ENCODE measurements around the gene CCDC201. TPM values are rescaled to one million over a fixed set of nuclear protein-coding genes. Genes with fewer than 3 reads are reported as not detected.
"Not testable (repeated sequence)": the region's sequence is repeated elsewhere in the genome, so short reads cannot be mapped to it uniquely, and the experiment has no call there.

Gene CCDC201
- total RNA-seq, 2 experiments from 2014 or later = not detected

DNA sequence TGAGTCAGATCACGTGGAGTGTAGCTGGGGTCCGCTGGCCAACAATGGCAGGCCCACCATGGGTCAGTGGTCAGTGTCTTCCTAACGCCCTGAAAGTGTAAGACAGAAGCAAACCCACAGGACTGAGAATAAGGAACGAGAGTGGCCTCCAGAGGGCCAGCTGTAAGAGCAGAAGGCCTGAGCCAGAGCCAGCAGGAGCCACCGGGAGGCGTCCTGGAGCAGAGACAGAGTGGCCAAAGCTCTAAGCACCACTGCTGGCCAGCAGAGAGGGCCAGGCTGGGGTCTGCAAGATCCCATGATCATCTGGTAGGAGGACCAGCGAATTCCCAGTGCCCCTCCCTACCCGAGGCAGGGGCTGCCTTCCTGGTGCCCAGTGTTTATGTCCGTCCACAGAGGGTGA, 9.2 kb downstream of the CCDC201 start:
- H3K27me3 Mint-ChIP-seq = peaks cover 3% of the 10 kb centered on the region
- H3K36me3 Mint-ChIP-seq = no peaks in the 10 kb centered on the region
- H3K4me1 Mint-ChIP-seq (ENCODE audit: low read depth) = no peaks in the 10 kb centered on the region
- ChIA-PET POLR2A (no interaction called here), CTCF (interaction anchor here (0.6 kb wide), 1 partner anchor 605 kb away, joined by 3 read pairs; no protein-coding TSS in a partner anchor)
- DNase-seq = no peak
- H3K27ac Mint-ChIP-seq = no peak overlapping the region
- no peak overlapping the region for H3K4me3 Mint-ChIP-seq
- no peaks in the 10 kb centered on the region for H3K9me3 Mint-ChIP-seq
- intact Hi-C loops (cut with micrococcal nuclease) = no loop called here

DNA sequence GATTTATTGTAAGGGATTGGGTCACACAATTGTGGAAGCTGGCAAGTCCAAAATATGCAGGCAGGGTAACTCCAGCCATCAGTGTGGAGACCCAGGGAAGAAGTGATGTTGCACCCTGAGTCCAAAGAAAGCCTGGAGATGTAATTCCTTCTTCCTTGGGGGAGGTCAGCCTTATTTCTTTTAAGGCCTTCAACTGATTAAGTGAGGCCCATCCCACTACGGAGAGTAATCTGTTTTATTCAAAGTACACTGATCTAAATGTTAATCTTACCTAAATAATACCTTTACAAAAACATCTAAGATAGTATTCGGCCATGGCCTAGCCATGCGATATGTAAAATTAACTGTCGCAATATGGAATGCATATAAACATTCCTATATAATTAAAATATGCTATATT, 16.0 kb downstream of the CCDC201 start:
- CTCF ChIA-PET = not testable (repeated sequence)

DNA sequence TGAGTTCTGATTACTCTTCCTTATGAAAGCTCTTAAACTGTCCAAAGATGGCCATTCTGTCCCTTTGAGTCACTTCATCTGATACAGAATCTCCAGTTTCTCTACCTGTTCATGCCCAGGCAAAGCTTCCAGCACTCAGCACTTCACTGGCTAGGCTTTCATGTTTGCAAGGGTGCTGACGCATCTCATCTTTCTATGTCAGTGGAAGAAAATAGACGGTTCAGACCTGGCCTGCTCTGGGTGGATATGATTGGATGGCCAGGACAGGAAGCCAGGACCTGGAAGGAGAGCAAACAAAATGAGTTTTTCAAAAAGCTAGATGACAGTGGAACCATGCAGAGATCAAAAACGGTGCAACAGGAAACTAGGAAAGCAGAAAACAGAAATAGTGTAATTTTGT, 17.2 kb downstream of the CCDC201 start:
- CTCF ChIA-PET = interaction anchor here (1.6 kb wide), 1 partner anchor 193 kb away, joined by 7 read pairs; no protein-coding TSS in a partner anchor
- H3K36me3 Mint-ChIP-seq; H3K4me1 Mint-ChIP-seq (ENCODE audit: low read depth); H3K9me3 Mint-ChIP-seq; POLR2A ChIA-PET; DNase-seq; H3K27ac Mint-ChIP-seq; H3K27me3 Mint-ChIP-seq; H3K4me3 Mint-ChIP-seq: not testable (repeated sequence)
- intact Hi-C loops (cut with micrococcal nuclease) = loop anchor here (2.0 to 10.0 kb wide), 2 partner anchors 181 to 701 kb away; no protein-coding TSS in a partner anchor

More for the DNA sequence above, 16.0 kb downstream of the CCDC201 start:
- H3K36me3 Mint-ChIP-seq; H3K9me3 Mint-ChIP-seq; H3K27me3 Mint-ChIP-seq; H3K4me1 Mint-ChIP-seq (ENCODE audit: low read depth); POLR2A ChIA-PET; H3K4me3 Mint-ChIP-seq; H3K27ac Mint-ChIP-seq; DNase-seq: not testable (repeated sequence)
- intact Hi-C loops (cut with micrococcal nuclease) = loop anchor here (10.0 kb wide), 1 partner anchor 182 kb away; no protein-coding TSS in a partner anchor

DNA sequence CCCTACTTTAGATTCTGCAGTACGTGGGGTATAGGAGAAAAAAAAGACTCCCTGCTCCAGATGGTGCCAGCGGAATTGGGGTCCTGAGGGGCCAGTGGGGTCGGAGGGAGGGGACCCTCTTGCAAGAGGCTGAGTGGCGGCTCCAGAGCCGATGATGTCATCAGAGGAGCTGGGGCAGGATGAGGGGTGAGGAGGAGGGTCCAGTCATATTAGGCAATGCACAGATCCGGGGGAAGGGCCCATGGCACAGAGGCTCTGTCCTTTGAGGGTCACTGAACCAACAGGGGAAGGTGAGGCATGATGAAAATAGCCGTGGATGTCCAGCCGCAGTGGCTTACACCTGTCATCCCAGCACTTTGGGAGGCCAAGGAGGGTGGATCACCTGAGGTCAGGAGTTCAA, 19.4 kb downstream of the CCDC201 start:
- H3K9me3 Mint-ChIP-seq; DNase-seq; POLR2A ChIA-PET; H3K4me1 Mint-ChIP-seq (ENCODE audit: low read depth); H3K4me3 Mint-ChIP-seq; H3K27ac Mint-ChIP-seq; H3K27me3 Mint-ChIP-seq; H3K36me3 Mint-ChIP-seq: not testable (repeated sequence)
- intact Hi-C loops (cut with micrococcal nuclease) = loop anchor here (10.0 kb wide), 1 partner anchor 179 kb away; no protein-coding TSS in a partner anchor
- CTCF ChIA-PET = interaction anchor here (1.4 kb wide), 1 partner anchor 190 kb away, joined by 7 read pairs; no protein-coding TSS in a partner anchor

DNA sequence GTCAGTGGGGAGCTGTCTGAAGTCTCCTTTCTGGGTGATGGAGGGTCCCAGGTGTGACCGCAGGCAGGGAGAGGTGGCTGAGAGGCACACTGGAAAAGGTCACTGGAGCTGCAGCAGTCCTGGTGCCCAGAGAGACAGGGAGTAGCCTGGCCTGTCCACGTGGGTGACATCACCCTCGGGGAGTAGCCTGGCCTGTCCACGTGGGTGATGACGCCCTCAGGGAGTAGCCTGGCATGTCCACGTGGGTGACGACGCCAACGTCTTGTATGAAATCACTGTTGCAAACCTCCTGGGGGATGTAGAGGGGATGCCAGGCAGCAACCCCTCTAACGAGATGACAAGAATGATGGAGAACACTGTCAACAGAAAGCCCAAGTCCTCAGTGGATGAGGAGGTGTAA, 19.9 kb downstream of the CCDC201 start:
- H3K36me3 Mint-ChIP-seq; CTCF ChIA-PET; POLR2A ChIA-PET; H3K27me3 Mint-ChIP-seq; H3K4me1 Mint-ChIP-seq (ENCODE audit: low read depth); H3K9me3 Mint-ChIP-seq; DNase-seq; H3K4me3 Mint-ChIP-seq; H3K27ac Mint-ChIP-seq: not testable (repeated sequence)
- intact Hi-C loops (cut with micrococcal nuclease) = loop anchor here (10.0 kb wide), 1 partner anchor 178 kb away; no protein-coding TSS in a partner anchor

DNA sequence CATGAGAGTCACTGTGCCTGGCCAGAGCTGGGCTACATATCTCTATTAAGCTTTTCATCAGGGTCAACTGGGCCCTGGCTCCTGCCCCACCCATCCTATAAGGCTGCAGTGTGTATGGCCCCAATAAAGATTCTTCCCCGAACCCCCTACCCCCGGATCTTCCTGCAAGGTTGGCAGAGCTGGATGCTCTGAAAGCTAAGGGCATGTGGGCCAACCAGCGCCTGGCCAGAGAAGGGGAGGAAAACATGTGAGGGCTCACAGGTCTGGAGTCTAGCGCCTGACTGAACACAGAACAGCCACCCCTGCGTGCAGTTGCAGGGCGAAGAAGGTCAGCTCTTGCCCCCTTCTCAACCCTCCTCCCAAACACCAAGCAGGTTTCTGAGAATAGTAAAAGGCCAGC, 24.1 kb downstream of the CCDC201 start:
- CTCF ChIA-PET; DNase-seq; H3K4me1 Mint-ChIP-seq (ENCODE audit: low read depth); H3K27ac Mint-ChIP-seq; POLR2A ChIA-PET; intact Hi-C loops (cut with micrococcal nuclease); H3K27me3 Mint-ChIP-seq; H3K9me3 Mint-ChIP-seq; H3K4me3 Mint-ChIP-seq; H3K36me3 Mint-ChIP-seq: not testable (repeated sequence)

DNA sequence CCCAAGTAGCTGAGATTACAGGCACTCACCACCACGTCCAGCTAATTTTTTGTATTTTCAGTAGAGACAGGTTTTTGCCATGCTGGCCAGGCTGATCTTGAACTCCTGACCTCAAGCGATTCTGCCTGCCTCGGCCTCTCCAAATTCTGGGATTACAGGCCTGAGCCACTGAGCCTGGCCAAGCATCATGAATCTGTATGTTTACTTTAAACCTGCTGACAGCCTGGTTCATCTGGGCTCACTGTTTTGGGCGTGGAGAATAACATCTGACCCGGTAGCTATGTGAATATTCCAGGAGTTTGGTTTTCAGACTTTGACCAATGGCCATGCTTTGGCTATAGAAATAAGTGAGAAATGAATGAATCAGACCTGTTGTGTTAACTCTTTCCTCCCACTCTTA, 26.3 kb downstream of the CCDC201 start:
- CTCF ChIA-PET; H3K27ac Mint-ChIP-seq; intact Hi-C loops (cut with micrococcal nuclease); DNase-seq; H3K4me1 Mint-ChIP-seq (ENCODE audit: low read depth); POLR2A ChIA-PET; H3K27me3 Mint-ChIP-seq; H3K4me3 Mint-ChIP-seq; H3K9me3 Mint-ChIP-seq; H3K36me3 Mint-ChIP-seq: not testable (repeated sequence)

DNA sequence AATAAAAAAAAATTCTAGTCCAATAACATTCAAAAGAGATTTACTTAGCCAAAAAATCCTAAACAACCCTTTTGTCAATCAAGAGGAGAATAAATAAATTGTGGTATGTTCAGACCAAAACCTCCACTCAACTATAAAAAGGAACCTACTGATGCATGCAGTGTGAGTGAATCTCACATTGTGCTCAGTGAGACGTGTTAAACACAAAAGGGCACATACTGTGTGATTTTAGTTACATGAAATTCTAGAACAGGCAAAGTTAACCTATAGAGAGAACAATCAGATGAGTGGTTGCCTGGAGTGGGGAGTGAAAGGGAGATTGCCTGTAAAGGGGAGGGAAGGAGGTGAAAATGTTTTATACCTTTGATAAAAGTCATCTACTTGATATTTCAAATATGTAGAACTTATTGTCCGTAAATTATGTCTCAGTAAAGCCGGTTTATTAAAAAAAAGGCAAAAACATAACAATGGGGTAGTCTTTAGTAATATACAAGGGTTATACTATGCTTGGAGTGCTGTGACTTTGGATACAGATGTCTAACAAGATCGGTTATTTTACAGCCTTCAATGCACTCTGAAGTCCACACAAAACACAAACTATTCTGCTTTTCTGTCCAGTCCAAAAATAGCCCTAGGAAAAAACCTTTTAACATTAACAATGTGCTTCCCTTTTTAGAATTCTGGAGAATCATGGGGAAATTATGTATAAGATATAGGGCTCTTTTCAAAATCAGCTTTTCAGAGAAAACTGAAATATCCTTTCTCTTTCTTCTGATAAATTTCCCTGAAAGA, 30.8 kb downstream of the CCDC201 start:
- H3K4me1 Mint-ChIP-seq (ENCODE audit: low read depth) = not testable (repeated sequence)

DNA sequence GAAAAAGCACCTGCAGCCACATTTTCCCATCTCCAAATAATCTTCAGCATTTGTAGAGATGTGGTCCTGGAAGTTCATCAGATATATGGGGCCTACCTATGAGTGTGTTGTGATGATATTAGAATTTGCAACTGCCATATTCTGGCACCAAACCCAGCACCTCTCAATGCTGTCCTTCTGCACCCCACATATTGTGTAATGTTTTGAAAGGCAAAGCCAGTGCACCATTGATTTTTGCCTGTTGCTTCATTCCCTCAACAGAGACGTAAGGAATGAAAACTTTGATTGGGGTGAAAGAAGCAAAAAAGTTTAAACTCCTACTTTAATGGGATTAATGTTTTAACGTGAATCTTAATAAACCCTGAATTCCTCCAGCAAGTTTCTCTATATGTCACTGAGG, 34.0 kb downstream of the CCDC201 start:
- H3K36me3 Mint-ChIP-seq; H3K9me3 Mint-ChIP-seq; H3K27ac Mint-ChIP-seq; H3K4me1 Mint-ChIP-seq (ENCODE audit: low read depth); H3K4me3 Mint-ChIP-seq; H3K27me3 Mint-ChIP-seq; POLR2A ChIA-PET; CTCF ChIA-PET; intact Hi-C loops (cut with micrococcal nuclease); DNase-seq: not testable (repeated sequence)

More for the DNA sequence above, 30.8 kb downstream of the CCDC201 start:
- CTCF ChIA-PET; H3K36me3 Mint-ChIP-seq; DNase-seq; H3K27me3 Mint-ChIP-seq; H3K4me3 Mint-ChIP-seq; POLR2A ChIA-PET; H3K9me3 Mint-ChIP-seq; intact Hi-C loops (cut with micrococcal nuclease); H3K27ac Mint-ChIP-seq: not testable (repeated sequence)

DNA sequence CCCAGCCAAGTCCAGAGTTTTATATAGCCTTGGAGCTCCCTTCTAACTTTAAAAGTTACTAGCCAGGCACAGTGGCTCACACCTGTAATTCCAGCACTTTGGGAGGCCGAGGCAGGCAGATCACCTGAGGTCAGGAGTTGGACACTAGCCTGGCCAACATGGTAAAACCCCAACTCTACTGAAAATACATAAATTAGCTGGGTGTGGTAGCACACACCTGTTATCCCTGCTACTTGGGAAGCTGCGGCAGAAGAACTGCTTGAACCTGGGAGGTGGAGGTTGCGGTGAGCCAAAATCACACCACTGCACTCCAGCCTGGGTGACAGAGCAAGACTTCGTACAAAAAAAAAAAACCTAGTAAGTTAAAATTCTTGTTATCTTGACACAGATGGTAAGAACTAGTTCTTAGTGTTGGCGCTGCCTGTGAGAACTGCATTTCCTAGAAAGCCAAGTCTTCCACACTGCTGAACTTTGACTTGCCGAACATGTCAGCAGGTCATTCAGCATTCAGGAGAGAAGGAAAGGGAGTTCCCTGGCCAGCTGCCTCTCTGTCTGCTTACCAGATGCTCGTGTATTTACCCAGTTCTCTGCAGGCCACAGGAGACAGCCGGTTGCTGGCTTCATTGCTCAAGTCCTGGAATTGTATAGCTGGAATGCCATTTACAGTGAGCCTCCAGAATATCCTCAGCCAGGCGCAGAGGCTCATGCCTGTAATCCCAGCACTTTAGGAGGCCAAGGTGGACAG, 40.3 kb downstream of the CCDC201 start:
- H3K4me1 Mint-ChIP-seq (ENCODE audit: low read depth); H3K4me3 Mint-ChIP-seq; CTCF ChIA-PET; intact Hi-C loops (cut with micrococcal nuclease); H3K27me3 Mint-ChIP-seq; H3K9me3 Mint-ChIP-seq; H3K27ac Mint-ChIP-seq; DNase-seq; H3K36me3 Mint-ChIP-seq; POLR2A ChIA-PET: not testable (repeated sequence)

DNA sequence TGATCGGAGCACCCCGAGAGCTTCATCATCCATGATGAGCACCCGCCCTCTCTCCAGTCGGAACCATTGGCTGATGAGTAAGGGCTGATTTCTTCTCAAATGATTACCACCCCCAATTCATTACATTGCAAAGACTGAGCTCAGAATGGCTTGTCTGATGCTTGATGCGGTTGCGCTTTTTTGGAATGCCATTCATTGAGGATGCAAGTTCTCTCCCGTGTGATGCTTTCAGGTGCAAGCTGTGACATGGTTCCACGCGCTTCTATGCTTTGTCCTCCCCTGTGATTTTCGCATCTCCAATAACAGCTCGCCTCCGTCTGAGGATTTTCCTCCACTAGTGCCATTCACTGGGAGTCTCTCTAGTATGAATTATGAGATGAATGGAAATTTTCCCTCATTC, 43.0 kb downstream of the CCDC201 start:
- H3K27ac Mint-ChIP-seq; H3K36me3 Mint-ChIP-seq; H3K4me1 Mint-ChIP-seq (ENCODE audit: low read depth); DNase-seq; POLR2A ChIA-PET; H3K27me3 Mint-ChIP-seq; H3K4me3 Mint-ChIP-seq; H3K9me3 Mint-ChIP-seq; intact Hi-C loops (cut with micrococcal nuclease); CTCF ChIA-PET: not testable (repeated sequence)

DNA sequence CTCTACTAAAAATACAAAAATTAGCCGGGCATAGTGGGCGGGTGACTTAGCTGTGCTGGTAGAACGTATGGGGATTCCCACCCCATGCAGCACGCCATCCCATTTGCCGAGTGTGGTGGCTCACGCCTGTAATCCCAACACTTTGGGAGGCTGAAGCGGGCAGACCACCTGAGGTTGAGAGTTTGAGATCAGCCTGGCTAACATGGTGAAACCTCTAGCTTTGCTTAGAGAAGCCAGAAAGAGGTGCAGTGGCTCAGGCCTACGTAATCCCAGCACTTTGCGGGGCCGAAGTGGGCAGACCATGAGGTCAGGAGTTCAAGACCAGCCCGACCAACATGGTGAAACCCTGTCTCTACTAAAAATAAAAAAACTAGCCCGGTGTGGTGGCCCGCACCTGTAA, 45.2 kb downstream of the CCDC201 start:
- H3K4me1 Mint-ChIP-seq (ENCODE audit: low read depth); H3K9me3 Mint-ChIP-seq; H3K27ac Mint-ChIP-seq; H3K27me3 Mint-ChIP-seq; DNase-seq; POLR2A ChIA-PET; intact Hi-C loops (cut with micrococcal nuclease); H3K4me3 Mint-ChIP-seq; CTCF ChIA-PET; H3K36me3 Mint-ChIP-seq: not testable (repeated sequence)

DNA sequence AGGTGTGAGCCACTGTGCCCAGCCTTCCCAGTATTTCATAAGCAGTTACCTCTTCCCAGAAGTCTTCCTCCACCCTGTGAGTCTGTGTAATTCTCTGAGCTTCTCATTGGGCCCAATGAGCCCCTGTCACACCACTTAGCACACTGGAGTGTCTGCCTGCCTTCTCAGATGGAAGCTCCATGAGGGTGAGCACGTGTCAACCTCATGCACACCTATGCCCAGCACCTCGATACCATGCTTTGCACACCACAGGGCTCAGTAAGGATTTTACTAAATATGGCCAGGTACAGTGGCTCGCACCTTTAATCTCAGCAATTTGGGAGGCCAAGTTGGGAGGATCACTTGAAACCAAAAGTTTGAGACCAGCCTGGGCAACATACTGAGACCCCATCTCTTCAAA, 46.3 kb downstream of the CCDC201 start:
- H3K27ac Mint-ChIP-seq; DNase-seq; H3K36me3 Mint-ChIP-seq; H3K4me1 Mint-ChIP-seq (ENCODE audit: low read depth); H3K27me3 Mint-ChIP-seq; CTCF ChIA-PET; intact Hi-C loops (cut with micrococcal nuclease); H3K4me3 Mint-ChIP-seq; POLR2A ChIA-PET; H3K9me3 Mint-ChIP-seq: not testable (repeated sequence)
